ENCODE results near the gene HSF2. TPM values are rescaled to one million over a fixed set of nuclear protein-coding genes. Genes with fewer than 3 reads are reported as not detected.
"Not testable (repeated sequence)": the region's sequence is repeated elsewhere in the genome, so short reads cannot be mapped to it uniquely, and the experiment has no call there.

The HSF2 gene
- total RNA-seq, 4 donors from 2014 or later, result 14.0 to 28.8 (median 20.1) TPM

DNA sequence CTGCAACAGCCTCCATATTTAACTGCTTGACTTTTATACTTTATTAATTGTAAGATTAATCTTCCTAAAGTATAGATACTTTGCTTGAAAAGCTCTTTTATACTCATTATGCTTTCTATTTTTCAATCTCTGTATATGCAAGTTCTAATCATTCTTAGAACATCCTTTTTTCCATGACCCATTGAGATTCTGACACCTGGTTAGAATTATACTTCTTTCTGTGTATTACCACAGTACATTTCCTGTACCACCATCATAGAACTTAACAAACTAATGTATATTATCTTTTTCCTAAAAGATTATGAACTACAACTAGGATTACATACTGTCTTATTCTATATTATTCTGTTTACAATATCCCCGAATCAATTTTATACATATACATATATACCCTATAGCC is 58.6 kb downstream of the HSF2 start:
- H3K4me1 ChIP-seq, result peaks cover 10 to 17% of the 10 kb centered on the region in 2 donors
- intact Hi-C loops (cut with DNase I), result loop anchor here (10.0 kb wide), 1 partner anchor 53 kb away; no protein-coding TSS in a partner anchor

DNA sequence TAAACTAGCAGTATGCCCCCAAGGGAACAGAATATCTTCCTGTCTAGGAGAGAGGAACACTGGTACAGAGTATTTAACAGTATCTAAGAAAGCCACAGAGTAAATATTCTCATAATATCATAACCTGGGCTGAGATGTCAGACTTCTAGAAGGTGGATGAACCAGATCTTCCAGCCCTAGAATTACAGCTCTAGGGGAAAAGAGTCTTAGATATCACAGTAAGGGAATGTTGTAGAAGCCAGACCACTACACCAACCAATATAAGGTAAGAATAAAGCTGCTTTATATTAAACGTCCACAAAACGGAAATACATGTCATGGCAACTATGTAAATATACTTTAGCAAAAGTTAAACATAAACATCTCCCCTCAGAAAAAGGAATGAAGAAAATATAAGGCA is 59.8 kb downstream of the HSF2 start:
- no peak overlapping the region for H3K4me3 ChIP-seq (replicated peaks in 1 of 3)
- H3K27ac ChIP-seq, result no peak overlapping the region
- TF ChIP-seq POLR2A (IDR thresholded peaks at IDR 0.05), result no peak
- TF ChIP-seq, protein P1, sequence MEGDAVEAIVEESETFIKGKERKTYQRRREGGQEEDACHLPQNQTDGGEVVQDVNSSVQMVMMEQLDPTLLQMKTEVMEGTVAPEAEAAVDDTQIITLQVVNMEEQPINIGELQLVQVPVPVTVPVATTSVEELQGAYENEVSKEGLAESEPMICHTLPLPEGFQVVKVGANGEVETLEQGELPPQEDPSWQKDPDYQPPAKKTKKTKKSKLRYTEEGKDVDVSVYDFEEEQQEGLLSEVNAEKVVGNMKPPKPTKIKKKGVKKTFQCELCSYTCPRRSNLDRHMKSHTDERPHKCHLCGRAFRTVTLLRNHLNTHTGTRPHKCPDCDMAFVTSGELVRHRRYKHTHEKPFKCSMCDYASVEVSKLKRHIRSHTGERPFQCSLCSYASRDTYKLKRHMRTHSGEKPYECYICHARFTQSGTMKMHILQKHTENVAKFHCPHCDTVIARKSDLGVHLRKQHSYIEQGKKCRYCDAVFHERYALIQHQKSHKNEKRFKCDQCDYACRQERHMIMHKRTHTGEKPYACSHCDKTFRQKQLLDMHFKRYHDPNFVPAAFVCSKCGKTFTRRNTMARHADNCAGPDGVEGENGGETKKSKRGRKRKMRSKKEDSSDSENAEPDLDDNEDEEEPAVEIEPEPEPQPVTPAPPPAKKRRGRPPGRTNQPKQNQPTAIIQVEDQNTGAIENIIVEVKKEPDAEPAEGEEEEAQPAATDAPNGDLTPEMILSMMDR (IDR thresholded peaks at IDR 0.05), result no peak
- intact Hi-C loops (cut with DNase I), result loop anchor here (10.0 kb wide), 1 partner anchor 54 kb away; no protein-coding TSS in a partner anchor
- peaks cover 9 to 11% of the 10 kb centered on the region in 2 donors for H3K36me3 ChIP-seq
- H3K27me3 ChIP-seq, result no peaks in the 10 kb centered on the region
- no peaks in the 10 kb centered on the region for H3K9me3 ChIP-seq
- 60 to 63% methylated on average over 2 of the region's 2 CpGs for WGBS, 2 donors
- peaks cover 10 to 18% of the 10 kb centered on the region in 2 donors for H3K4me1 ChIP-seq
- no peak for DNase-seq

More for the DNA sequence above, 58.6 kb downstream of the HSF2 start:
- Histone ChIP-seq H3K27me3 (no peaks in the 10 kb centered on the region), H3K9me3 (no peaks in the 10 kb centered on the region), H3K27ac (no peak overlapping the region), H3K4me3 (replicated peaks in 1 of 3) (no peak overlapping the region), H3K36me3 (peaks cover 11 to 16% of the 10 kb centered on the region in 2 donors)
- no peak for DNase-seq
- WGBS, 2 donors, result 95 to 97% methylated on average over 1 of the region's 1 CpG
- TF ChIP-seq, protein P1 (IDR thresholded peaks at IDR 0.05), result no peak
- TF ChIP-seq POLR2A (IDR thresholded peaks at IDR 0.05), result no peak

DNA sequence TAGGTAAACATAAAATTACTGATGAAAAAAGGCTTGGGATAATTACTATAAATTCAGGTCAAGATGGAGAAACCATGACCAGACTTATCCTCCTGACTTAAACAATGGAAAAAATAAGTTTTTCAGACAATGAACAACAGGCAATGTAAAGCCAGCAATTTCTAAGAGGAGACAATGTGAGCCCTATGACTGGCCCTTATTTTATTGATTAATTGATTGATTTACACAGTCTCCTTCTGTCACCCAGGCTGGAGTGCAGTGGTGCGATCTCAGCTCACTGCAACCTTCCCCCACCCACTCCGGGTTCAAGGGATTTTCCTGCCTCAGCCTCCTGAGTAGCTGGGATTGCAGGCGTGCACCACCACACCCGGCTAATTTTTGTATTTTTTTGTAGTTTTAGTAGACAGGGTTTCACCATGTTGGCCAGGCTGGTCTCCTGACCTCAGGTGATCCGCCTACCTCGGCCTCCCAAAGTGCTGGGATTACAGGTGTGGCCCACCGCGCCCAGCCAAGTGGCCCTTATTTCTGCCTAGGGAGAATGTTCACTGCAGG is 60.5 kb downstream of the HSF2 start:
- DNase-seq; H3K27me3 ChIP-seq; H3K36me3 ChIP-seq; H3K4me3 ChIP-seq (replicated peaks in 1 of 3); H3K9me3 ChIP-seq; H3K27ac ChIP-seq: not testable (repeated sequence)
- 87 to 90% methylated on average over 8 of the region's 8 CpGs for WGBS, 2 donors
- H3K4me1 ChIP-seq, result peaks cover 14 to 24% of the 10 kb centered on the region in 2 donors
- intact Hi-C loops (cut with DNase I), result loop anchor here (10.0 kb wide), 1 partner anchor 55 kb away; no protein-coding TSS in a partner anchor

DNA sequence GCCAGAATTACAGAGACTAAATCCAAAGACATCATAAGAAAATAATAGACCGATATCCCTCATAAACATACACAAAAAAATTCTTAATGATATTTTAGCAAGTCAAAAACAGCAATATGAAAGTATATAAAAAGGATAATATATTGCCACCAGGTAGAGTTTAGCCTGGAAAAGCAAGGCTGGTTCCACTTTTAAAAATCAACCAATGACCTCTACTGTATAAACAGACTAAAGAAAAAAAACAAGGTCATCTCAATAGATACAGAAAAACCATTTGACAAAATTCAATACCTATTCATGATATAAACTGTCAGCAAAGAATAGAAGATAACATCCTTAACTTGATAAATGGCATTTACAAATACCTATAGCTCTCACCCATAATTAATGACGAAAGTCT is 62.4 kb downstream of the HSF2 start:
- Histone ChIP-seq H3K4me1 (peaks cover 30 to 43% of the 10 kb centered on the region in 2 donors), H3K27me3 (no peaks in the 10 kb centered on the region), H3K36me3 (peaks cover 0 to 3% of the 10 kb centered on the region in 2 donors), H3K4me3 (replicated peaks in 1 of 3) (no peak overlapping the region), H3K9me3 (no peaks in the 10 kb centered on the region), H3K27ac (no peak overlapping the region)
- intact Hi-C loops (cut with DNase I), result no loop called here
- 95 to 97% methylated on average over 2 of the region's 2 CpGs for WGBS, 2 donors
- TF ChIP-seq, protein P1 (IDR thresholded peaks at IDR 0.05), result no peak
- TF ChIP-seq POLR2A (IDR thresholded peaks at IDR 0.05), result no peak
- no peak for DNase-seq

DNA sequence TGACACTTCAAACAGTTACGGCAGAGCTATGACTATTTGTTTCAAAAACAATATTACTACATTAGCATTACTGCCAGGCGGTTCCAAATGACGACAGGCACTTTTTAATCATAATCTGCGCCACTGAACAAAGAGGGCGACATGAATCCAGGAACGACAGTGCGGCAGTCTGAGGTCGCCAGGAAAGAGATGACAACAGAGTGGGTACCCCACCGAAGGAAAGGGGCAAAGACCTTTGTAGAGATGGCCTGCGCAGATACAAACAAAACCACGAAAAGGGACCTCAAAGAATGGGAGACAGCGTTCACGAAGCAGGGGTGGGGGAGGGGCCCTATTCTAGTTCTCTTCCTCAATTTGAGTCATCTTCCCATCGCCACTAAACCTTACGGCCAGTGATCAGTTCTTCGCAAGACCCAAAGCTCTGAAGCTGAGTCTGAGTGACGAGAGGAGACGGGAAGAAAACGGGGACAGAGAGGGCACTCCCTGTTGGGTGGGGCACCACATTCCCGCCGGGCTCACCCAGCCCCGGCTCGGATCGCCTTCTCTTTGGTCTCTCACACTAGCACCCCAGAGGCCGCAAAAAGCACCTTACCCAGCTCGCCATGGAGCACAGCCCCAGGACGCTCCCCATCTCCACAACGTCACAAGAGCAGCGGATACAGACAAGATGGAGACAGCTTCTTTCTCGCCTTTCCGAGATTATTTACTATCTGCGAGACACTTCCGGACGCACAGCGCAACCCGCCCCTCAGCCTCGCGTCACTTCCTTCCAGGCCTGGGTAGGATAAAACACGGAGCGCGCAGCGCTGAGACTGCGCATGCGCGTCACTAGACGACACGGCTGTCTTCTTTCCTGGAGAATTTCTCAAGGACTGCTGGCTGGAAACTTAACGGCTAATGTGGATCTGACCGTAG is 71.9 kb downstream of the HSF2 start, which contains the start of gene SERINC1:
TSS of gene SERINC1 (minus strand) at position 701 of the 915 bp plus-strand sequence. CDS start at position 631, 70 bp downstream.
- peak; percentile 95 to 97 for DNase-seq
- TF ChIP-seq, protein P1 (IDR thresholded peaks at IDR 0.05), result no peak
- peak; percentile 65 to 95 for TF ChIP-seq POLR2A (IDR thresholded peaks at IDR 0.05)
- no peaks in the 10 kb centered on the region for H3K36me3 ChIP-seq
- H3K27me3 ChIP-seq, result no peaks in the 10 kb centered on the region
- H3K4me3 ChIP-seq (replicated peaks in 1 of 3), result peak within 1 kb of the TSS; percentile 60 to 93 (median 84)
- 0 to 1% methylated on average over 44 to 48 of the region's 49 CpGs for WGBS, 2 donors
- peak within 1 kb of the TSS; percentile 92 to 94 (median 94) for H3K27ac ChIP-seq
- peaks cover 23 to 32% of the 10 kb centered on the region in 2 donors for H3K4me1 ChIP-seq
- H3K9me3 ChIP-seq, result no peaks in the 10 kb centered on the region
- intact Hi-C loops (cut with DNase I), result no loop called here

Data from thyroid gland (tissue), 4 donors.